Nephron progenitor cell (in vitro differentiated cells): ENCODE data around the gene SMIM21.

Experiments used
- DNase-seq: peaks from one replicate; pipeline ENCODE4 v3.0.0; 2021
- H3K27ac Mint-ChIP-seq: 2 replicates; pipeline ENCODE4 v1.8.0; 2021; ENCODE audit warnings: mild to moderate bottlenecking, moderate library complexity, mixed read lengths
- H3K27me3 Mint-ChIP-seq: 2 replicates; pipeline ENCODE4 v1.8.0; 2021; ENCODE audit warnings: mild to moderate bottlenecking, low read depth, mixed read lengths; ENCODE audit not compliant: poor library complexity
- H3K36me3 Mint-ChIP-seq: 2 replicates; pipeline ENCODE4 v1.8.0; 2021; ENCODE audit warnings: low read depth, mixed read lengths
- H3K4me1 Mint-ChIP-seq: 2 replicates; pipeline ENCODE4 v1.8.0; 2021; ENCODE audit warnings: mixed read lengths
- H3K4me3 Mint-ChIP-seq: 2 replicates; pipeline ENCODE4 v1.8.0; 2021; ENCODE audit warnings: mild to moderate bottlenecking, moderate library complexity, mixed read lengths
- H3K9me3 Mint-ChIP-seq: 2 replicates; pipeline ENCODE4 v1.8.0; 2021; ENCODE audit warnings: mild to moderate bottlenecking, moderate library complexity, mixed read lengths
- CTCF ChIP-seq: fragments of 200-600 bp; sonication (generic); IDR thresholded peaks from 2 replicates; pipeline ENCODE4 v1.5.0; 2021; ENCODE audit warnings: antibody characterized with exemption

The SMIM21 gene

DNA sequence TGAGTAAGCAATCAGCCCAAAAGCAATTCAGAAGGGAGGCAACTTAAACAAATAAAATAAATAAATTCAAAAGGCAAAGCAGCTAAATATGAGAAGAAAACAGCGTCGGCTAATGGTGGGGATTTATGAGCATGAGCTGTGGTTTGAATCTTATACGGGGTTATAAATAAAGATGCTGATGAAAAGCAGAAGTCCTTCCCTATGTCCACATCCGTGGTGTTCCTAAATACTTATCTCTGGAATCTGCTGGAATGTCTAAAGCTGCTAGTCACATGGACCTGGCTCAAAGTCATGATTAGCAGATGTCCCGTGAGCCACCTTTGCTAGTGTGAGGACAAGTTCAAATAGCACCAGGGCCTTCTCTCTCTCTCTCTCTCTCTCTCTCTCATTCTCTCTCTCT, 33.8 kb downstream of the SMIM21 start:
- TF ChIP-seq CTCF: no peak

GRCh38 chr18:75392226-75392578, 35.3 kb downstream of the SMIM21 start:
- Mint-ChIP-seq H3K27me3 (peaks cover 24% of the 10 kb centered on the region), H3K9me3 (no peaks in the 10 kb centered on the region), H3K36me3 (no peaks in the 10 kb centered on the region), H3K4me1 (peaks cover 56% of the 10 kb centered on the region), H3K4me3 (no peak overlapping the region), H3K27ac (no peak overlapping the region)
- no peak for DNase-seq
- no peak for TF ChIP-seq CTCF

More for the DNA sequence above, 33.8 kb downstream of the SMIM21 start:
- H3K36me3 Mint-ChIP-seq: no peaks in the 10 kb centered on the region
- peaks cover 37% of the 10 kb centered on the region for H3K27me3 Mint-ChIP-seq
- H3K27ac Mint-ChIP-seq: no peak overlapping the region
- no peak for DNase-seq
- peaks cover 55% of the 10 kb centered on the region for H3K4me1 Mint-ChIP-seq
- H3K9me3 Mint-ChIP-seq: no peaks in the 10 kb centered on the region
- H3K4me3 Mint-ChIP-seq: no peak overlapping the region

DNA sequence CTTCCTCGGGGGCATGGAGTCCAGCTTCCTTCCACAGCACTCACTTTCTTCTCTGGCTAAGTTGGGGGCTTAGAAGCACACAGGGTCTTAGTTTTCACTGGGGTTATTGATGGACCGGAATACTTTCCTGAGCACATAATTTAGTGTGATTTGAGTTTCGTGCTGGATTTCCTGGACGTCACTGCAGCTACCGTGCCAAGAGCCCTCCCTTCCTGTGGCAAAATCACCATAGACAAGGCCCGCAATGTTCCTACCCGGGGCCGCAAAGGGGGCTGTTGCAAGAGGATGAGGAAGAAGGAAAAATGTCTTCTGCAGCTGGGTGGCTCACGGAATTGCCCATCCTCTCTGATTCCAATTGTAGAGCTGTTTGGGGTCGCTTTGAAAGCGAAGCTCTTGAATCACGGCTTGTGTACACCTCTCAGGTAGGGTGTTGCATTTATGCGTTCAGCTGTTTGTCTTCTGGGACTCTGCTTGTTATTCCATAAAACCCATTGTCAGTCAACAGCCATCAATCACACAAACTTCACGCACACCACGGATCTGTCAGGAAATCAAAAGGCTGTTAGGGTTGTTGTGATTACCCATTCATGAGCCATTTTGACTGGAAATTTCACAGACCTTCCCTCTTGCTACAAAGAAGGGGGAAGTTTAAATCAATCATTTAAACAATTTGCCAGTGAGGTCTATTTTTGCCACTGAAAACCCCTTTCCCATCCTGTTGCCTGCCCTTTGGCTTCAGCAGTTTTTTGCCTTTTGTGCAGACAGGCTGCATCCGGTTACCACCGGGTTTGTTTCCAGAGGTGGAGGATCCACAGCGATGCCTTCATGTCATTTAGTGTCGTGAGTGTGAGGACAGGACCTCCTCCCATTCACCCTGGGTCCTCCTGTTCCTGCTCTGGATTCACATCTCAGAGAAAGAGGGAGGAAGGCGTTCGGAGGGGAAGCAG, 36.0 kb downstream of the SMIM21 start:
- no peaks in the 10 kb centered on the region for H3K36me3 Mint-ChIP-seq
- peaks cover 62% of the 10 kb centered on the region for H3K4me1 Mint-ChIP-seq
- no peak overlapping the region for H3K27ac Mint-ChIP-seq
- H3K27me3 Mint-ChIP-seq: peaks cover 18% of the 10 kb centered on the region
- no peak overlapping the region for H3K4me3 Mint-ChIP-seq
- no peaks in the 10 kb centered on the region for H3K9me3 Mint-ChIP-seq
- no peak for DNase-seq
- TF ChIP-seq CTCF: no peak

DNA sequence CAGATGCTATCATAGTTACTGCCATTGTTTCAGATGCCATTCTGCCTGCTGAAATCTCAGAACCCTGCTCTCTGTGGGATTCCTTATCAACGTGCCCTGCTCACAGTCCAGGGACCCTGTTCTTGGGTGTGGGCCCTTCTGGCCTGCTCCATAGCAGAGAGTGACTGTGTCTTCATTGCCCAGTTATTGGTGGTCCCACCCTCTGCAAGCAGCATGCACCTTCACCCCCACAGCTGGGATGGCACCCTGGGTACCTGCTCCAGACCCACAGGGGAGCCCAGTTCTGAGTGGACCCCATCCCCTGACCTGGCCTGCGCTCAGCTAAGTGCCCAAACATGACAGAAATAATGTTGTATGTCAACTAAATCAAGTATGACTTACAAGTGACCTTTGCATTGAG, 36.6 kb downstream of the SMIM21 start:
- Mint-ChIP-seq H3K9me3 (no peaks in the 10 kb centered on the region), H3K27ac (no peak overlapping the region), H3K4me3 (no peak overlapping the region), H3K27me3 (peaks cover 18% of the 10 kb centered on the region), H3K4me1 (peaks cover 63% of the 10 kb centered on the region), H3K36me3 (no peaks in the 10 kb centered on the region)
- TF ChIP-seq CTCF: no peak
- DNase-seq: no peak

- Mint-ChIP-seq H3K4me3 (no peak overlapping the region), H3K4me1 (peaks cover 48% of the 10 kb centered on the region), H3K9me3 (no peaks in the 10 kb centered on the region), H3K27me3 (peaks cover 20% of the 10 kb centered on the region), H3K27ac (no peak overlapping the region), H3K36me3 (no peaks in the 10 kb centered on the region)
- no peak for DNase-seq
- TF ChIP-seq CTCF: no peak
These were observed 43.4 kb downstream of the SMIM21 start for GRCh38 chr18:75384144-75384543.
